ENCODE measurements around the gene TMEM213.
"Not testable (repeated sequence)": the region's sequence is repeated elsewhere in the genome, so short reads cannot be mapped to it uniquely, and the experiment has no call there.

Gene TMEM213

GRCh38 chr7:138797715-138798320 is at the start of gene TMEM213, which contains the start of gene ATP6V0A4:
Gene TMEM213 (plus strand): TSS chr7:138797994. CDS start chr7:138798105, 111 bp downstream.
Gene ATP6V0A4 (minus strand): TSS chr7:138798196. CDS start chr7:138771247, 26,949 bp downstream.
- peak; percentile 42 for DNase-seq

DNA sequence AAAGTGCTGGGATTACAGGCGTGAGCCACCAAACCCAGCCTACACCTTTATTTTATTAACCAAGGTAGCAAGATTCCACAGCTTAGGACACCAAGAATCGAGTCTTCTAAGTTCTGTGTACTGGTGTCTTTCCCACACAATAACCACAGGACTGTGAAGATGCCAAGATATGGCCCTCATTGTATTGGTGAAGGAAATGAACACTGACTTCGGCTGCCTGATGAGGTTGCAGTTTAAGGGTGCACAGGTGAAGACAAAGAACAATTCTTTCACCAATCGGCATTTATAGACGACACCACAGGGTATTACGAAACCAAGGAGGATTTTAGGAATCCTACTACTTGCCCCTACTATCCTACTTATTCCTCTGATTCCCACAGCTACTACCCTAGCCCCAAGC is 49.1 kb upstream of the TMEM213 start:
- no peak for DNase-seq

GRCh38 chr7:138749960-138750359 is 47.8 kb upstream of the TMEM213 start:
- DNase-seq, result no peak

GRCh38 chr7:138750473-138750872 is 47.3 kb upstream of the TMEM213 start:
- no peak for DNase-seq

DNA sequence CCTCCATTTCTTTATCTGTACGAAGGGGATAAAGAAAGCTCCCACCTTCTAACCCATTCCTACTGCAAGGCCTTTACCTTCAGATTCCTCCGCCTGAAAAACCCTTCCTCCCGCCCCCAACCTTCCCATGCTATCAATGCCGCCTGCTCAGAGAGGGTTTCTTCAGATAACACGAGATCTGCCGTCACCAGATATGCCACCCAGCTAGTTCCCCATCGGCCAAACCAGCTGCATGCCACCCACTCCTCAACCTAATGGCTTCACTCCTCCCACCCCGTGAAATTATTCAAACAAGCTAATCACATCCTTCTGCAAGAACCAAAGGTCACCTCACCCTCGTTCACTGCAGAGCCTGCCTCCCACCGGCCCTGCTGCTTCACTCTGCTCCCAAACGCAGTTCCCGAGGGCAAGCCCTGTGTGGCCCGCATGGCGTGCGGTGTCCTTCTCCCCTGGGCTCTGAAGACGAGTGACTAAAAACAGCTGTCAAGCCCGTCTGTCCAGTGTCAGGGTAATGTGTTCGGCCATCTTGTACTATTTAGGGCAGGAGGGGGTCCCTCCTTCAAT is 46.8 kb upstream of the TMEM213 start:
- DNase-seq, result no peak

- peak; percentile 78 for DNase-seq
Observed at GRCh38 chr7:138752518-138753149, 45.2 kb upstream of the TMEM213 start.

DNA sequence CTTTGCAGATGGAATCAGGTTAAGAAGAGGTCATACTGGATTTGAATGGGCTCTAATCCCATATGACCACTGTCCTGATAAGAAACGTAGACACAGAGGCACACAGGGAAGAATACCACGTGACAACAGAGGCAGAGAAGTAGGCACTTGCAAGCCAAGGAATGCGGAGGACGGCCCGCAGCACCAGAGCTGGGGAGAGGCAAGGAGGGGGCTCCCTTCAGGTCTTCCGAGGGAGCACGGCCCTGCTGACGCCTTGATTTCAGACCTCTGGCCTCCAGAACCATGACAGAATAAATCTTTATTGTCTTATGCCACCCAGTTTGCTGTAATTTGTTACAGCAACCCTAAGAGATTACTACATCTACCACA is 44.7 kb upstream of the TMEM213 start:
- no peak for DNase-seq

DNA sequence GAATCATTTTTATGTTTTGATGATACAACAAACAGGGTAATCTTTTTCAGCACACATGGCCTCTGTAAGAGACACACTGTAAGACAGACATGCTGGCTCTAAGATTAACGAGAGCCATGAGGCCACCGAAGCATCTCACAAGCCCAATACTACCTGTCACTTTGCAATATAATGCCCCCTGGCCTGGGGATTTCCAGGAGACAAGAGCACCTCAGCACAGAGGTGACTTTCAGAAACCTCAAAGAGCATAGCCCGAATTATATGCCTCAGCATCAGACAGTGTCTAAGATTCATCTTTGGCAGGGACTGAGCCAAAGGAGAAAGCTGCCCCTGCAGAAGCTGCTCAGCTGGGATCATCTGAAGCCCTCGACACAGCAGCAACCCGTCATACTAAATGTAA is 44.2 kb upstream of the TMEM213 start:
- no peak for DNase-seq

GRCh38 chr7:138755331-138755747 is 42.5 kb upstream of the TMEM213 start:
- DNase-seq, result no peak

GRCh38 chr7:138755842-138756590 is 41.8 kb upstream of the TMEM213 start:
- DNase-seq, result no peak

DNA sequence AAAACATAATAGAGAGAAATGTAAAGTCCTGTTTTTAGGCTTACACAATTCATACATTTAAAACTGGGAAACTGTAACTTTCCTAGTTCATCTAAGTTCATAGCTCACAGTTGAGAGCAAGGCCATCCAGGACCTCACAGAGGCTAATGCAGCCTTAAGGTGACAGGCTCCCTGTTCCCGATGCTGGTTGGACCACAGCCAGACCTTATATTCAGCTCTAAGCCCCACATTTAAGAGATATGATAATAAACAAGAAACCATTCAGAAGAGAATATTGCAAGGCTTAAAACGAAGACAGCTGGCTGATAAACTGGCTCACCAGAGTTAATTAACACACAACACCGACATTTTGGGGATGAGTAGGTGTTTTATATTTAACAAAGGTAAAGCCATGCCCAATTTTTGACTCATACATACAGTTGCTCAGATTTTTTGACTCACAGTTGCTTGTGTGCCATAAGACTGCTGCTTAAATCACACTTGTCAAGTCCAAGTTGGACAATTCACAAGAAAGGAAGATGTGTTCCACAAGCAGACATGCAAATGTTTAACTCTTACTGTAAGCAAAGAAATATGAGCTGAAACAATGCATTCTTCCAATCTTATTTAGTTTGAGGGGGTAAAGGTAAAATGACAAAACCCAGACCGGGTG is 41.1 kb upstream of the TMEM213 start:
- no peak for DNase-seq

DNA sequence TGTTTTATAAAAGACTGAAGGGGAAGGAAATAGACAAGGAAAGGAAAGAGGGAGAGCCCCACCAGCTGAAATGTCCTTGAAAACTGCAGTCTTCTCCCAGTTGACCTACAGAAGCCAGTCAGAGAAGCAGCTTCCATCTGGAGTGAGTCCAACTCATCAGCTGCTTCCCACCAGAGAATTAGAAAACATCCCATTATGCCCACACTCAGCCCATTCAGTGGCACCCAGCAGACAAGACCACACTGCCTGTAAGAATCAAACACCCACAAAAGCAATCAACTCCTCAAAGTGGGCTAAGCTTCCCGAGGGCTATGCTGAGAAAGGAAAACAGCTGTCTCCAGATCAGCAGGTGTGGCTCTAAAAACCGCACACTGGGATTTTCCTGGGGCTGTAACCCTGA is 29.6 kb upstream of the TMEM213 start:
- DNase-seq, result no peak

- no peak for DNase-seq
Observed at GRCh38 chr7:138770904-138771303, 26.9 kb upstream of the TMEM213 start.

DNA sequence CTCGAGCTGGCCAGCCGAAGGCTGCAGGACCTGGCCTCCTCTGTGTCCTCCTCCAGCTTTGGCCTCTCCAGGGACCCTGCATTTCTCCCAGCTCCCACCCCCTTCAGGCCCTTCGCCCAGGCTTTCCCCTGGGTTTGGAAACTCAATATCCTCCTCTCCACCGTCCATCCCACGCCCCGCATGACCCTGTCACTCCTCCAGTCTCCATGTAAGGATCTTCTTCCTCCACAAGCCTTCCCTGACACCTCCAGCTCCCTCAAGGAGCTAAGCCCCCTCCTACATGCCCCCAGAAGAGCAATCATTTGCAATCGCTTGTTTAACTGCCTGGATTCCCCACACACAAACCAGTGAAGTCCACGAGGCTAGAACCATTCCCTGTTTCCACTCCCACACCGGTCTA is 24.6 kb upstream of the TMEM213 start:
- DNase-seq, result no peak

GRCh38 chr7:138773817-138774216 is 24.0 kb upstream of the TMEM213 start:
- peak; percentile 57 for DNase-seq

DNA sequence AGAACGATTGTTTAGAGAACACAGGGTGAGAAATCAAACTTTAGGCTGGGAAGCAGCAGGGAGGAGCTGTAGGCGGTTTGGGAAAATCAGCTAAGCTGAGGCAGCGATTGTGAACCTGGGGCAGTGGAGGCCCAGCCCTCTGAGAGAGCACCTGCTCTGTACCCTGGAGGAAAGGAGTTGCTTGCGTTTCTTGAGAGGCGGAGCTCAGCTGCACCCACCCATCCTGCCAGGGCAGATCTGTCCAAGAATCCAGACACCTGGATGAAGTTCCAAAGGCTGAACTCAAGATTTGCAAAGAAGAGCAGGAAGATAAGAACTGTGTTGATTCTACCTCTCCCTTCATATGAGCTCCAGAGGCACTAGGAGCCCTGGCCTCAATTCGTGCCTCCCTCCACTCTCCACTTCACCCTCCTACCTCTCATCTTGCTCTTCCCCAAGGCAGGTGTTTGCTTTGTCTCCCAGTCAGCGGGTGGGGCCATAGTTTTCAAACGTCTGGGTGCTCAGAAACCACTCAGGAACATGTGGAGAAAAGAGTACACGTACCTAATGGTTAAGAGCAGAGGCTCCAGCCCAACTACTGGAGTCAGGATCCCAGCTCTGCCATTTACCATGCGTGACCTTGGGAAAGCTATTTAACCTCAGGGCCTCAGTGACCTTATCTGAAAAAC is 21.5 kb upstream of the TMEM213 start:
- peak; percentile 80 for DNase-seq

DNA sequence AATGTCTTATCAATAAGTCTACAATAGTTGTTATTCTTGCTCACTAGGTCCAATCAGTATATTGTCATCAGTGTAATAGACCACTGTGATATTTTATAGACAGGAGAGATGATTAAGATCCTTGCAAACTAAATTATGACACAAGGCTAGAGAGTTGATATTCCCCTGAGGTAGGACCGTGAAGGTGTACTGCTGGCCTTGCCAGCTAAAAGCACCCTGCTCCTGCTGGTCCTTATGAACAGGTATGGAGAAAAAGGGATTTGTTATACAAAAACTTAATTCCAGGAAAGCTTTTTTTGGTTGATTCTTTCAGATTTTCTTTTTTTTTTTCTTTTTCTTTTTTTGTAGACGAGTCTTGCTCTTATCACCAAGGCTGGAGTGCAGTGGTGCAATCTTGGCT is 16.8 kb upstream of the TMEM213 start:
- no peak for DNase-seq

DNA sequence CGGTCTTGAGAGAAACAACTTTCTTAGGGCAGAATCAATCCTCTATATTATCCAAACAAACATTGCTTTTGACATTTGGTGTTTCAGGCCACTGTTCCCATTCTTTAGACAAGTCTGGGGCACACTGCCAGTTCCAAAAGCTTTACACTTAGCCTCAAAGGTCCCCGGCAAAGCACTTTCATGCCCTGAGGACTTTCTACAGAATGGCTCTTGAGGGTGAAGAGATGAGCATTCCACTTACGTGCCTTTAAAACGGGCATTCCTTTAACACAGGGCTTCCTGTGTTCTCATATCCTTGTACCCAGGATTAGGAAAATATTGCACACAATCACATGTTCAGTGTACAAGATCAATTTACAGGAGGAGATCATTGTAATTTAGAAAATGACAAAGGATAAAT is 13.1 kb upstream of the TMEM213 start:
- DNase-seq, result no peak

DNA sequence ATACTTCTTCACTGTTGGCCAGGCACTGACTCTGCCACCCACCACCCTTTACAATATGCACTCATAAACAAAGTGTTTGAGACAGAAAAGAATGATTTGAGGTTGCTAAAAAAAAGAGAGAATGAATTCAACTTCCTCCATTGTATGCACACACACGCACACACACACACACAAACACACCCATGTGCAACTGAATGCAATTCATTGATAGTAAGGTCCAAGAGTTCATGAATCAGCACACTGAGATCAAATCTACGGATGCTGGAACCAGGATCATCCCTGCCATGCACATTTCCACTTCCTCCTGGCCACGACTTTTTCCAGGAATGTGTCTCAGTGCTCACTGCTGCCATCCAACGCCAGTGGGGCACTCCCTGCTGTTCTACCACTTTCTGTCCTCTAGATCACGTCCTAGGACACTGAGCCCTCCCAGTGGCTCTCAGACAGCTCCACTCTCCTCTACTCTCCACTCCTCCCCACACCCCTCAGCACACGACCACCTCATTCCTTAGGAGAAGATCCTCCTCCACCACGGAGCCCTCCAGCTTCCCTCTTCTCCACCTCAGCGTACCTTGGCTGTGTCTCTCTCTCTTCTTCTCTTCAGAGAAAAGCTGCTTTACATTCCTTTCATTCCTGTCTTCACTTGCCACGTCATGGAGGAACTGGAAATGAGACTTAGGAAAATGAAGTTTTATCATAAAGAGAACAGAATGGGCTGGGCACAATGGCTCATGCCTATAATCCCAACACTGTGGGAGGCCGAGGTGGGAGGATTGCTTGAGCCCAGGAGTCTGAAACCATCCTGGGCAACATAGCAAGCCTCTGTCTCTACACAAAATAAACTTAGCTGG is 12.0 kb upstream of the TMEM213 start:
- DNase-seq, result no peak

GRCh38 chr7:138796038-138796615 is 1.7 kb upstream of the TMEM213 start:
- no peak for DNase-seq

DNA sequence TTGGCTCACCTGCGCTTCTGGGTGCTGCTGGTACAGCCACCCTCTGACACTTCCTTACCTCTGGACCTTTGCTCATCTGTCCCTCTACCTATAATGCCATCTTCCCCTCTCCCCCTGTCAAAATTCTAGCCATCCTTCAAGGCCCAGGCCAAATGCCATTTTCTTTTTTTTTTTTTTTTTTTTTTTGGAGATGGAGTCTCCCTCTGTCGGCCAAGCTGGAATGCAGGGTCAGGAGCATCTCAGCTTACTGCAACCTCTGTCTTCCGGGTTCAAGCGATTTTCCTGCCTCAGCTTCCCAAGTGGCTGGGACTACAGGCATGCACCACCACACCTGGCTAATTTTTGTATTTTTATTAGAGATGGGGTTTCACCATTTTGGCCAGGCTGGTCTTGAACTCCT is 748 bp upstream of the TMEM213 start:
- DNase-seq, result not testable (repeated sequence)

Measured in NCI-H510A (cell line).